ENCODE measurements around the gene TTK.
"Not testable (repeated sequence)": the region's sequence is repeated elsewhere in the genome, so short reads cannot be mapped to it uniquely, and the experiment has no call there.

The TTK gene

GRCh38 chr6:80003826-80004172, 650 bp upstream of the TTK start:
- peak in 1 of 2 experiments; percentile 78 for DNase-seq
- TF ChIP-seq POLR2A (IDR thresholded peaks at IDR 0.05; ENCODE audit: low read length), result no peak
- TF ChIP-seq GATA1 (IDR thresholded peaks at IDR 0.05; ENCODE audit: low read depth, low read length), result no peak

DNA sequence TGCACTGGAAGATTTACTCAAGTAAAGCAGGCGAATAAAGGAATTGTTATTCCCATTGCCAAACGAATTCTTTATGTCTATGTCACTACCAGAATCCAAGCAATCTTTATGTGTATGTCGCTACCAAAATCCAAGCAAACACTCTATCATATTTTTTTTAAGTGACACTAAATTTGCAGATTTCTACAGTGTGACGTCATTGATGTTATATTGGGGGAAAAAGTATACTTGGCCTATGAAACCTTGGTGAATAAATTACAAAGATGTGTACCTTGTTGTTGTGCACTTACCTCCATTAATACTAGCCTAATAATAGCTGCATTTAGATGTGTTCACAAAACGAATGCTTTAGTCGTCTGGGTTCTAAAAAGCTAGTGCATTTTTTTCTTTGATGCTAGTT, 957 bp downstream of the TTK start:
- no peak for TF ChIP-seq POLR2A (IDR thresholded peaks at IDR 0.05; ENCODE audit: low read length)
- TF ChIP-seq GATA1 (IDR thresholded peaks at IDR 0.05; ENCODE audit: low read depth, low read length), result no peak
- no peak for DNase-seq

DNA sequence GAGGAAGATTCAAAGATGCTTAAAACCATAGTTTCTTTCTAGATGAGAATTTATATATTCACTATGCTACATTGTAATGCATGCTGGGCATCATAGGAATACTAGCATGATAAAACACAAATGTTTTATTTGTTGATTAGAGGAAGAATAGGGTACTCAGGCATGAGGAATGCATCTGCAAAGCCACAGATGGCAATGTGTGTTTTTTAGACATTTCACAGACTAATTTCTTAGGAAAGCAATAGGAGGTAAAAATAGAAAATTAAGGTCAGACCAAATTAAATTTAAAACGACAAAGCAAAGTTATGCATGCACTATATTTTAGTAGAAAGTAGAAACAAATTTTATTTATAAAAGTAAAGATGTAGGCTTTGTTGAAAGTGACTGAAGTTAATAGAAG, 2.1 kb downstream of the TTK start:
- TF ChIP-seq POLR2A (IDR thresholded peaks at IDR 0.05; ENCODE audit: low read length) (no peak), GATA1 (IDR thresholded peaks at IDR 0.05; ENCODE audit: low read depth, low read length) (no peak)
- DNase-seq, result no peak

DNA sequence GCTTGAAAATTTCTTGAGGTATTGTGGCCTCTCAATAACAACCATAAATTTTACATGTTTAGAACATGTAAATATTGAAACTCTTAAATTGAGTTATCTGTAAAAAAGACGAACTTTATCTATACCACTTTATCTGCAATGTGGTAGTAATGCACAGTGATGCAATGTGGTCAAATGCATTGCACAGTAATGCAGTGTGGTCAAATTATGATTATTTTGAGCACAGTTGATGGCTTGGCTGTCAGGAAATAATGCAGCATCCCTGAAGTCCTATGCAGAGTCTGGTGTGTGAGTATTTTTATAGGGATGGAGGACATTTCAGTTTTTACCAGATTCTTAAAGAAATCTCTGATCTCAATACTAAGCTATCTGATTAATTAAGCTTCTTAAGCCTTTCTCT, 5.1 kb downstream of the TTK start:
- no peak for TF ChIP-seq POLR2A (IDR thresholded peaks at IDR 0.05; ENCODE audit: low read length)
- no peak for TF ChIP-seq GATA1 (IDR thresholded peaks at IDR 0.05; ENCODE audit: low read depth, low read length)
- DNase-seq, result no peak

DNA sequence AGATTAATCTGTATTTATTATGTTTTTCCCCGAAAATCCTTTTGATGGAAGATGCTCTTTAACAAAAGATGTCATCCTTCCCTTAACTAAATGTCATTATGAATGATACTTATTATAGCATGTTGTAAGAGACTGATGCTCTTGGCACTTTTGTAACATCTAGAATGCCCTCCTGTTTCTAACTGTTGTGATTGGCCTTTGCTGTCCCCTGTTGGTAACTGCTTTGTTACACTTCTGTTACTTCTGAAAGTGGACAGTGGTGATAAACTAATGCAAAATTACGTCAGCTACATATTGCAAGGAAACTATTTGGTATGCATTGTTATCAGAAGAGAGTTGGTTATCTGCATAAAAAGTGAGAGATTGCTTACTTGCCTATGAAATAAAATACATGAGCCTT, 5.8 kb downstream of the TTK start:
- TF ChIP-seq GATA1 (IDR thresholded peaks at IDR 0.05; ENCODE audit: low read depth, low read length) (no peak), POLR2A (IDR thresholded peaks at IDR 0.05; ENCODE audit: low read length) (no peak)
- DNase-seq, result no peak

DNA sequence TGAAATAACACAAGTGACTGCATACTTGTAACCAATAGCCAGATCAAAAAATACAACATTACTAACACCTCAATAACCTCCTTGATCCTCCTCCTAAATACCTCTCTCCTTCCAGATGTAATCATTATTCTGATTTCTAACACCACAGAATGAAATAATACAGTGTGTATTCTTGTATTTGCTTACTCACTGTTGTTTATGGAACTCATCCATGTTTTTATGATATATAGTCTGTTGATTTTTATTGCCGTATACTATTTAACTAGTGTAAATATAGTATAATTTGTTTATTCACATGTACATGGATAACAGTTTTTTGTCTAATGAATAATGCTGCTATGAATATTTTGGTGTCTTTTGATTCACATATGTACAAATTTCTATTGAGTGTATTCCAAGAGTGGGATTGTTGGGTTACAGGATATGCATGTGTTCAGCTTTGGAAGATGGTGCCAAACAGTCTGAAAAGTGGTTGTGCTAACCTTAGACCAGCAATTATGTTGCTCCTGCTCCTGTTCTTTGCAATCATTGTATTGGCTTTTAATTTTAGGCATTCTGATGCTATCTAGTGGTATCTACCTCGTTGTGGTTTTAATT, 11.5 kb downstream of the TTK start:
- TF ChIP-seq POLR2A (IDR thresholded peaks at IDR 0.05; ENCODE audit: low read length), result no peak
- DNase-seq, result no peak

GRCh38 chr6:80020381-80021120, 16.1 kb downstream of the TTK start:
- TF ChIP-seq POLR2A (IDR thresholded peaks at IDR 0.05; ENCODE audit: low read length) (no peak), GATA1 (IDR thresholded peaks at IDR 0.05; ENCODE audit: low read depth, low read length) (no peak)
- DNase-seq, result no peak

- no peak for TF ChIP-seq POLR2A (IDR thresholded peaks at IDR 0.05; ENCODE audit: low read length)
- TF ChIP-seq GATA1 (IDR thresholded peaks at IDR 0.05; ENCODE audit: low read depth, low read length), result no peak
- DNase-seq, result no peak
These were observed 16.7 kb downstream of the TTK start for GRCh38 chr6:80021131-80021530.

- TF ChIP-seq POLR2A (IDR thresholded peaks at IDR 0.05; ENCODE audit: low read length) (no peak), GATA1 (IDR thresholded peaks at IDR 0.05; ENCODE audit: low read depth, low read length) (no peak)
- DNase-seq, result no peak
These were observed 17.1 kb downstream of the TTK start for GRCh38 chr6:80021591-80021990.

DNA sequence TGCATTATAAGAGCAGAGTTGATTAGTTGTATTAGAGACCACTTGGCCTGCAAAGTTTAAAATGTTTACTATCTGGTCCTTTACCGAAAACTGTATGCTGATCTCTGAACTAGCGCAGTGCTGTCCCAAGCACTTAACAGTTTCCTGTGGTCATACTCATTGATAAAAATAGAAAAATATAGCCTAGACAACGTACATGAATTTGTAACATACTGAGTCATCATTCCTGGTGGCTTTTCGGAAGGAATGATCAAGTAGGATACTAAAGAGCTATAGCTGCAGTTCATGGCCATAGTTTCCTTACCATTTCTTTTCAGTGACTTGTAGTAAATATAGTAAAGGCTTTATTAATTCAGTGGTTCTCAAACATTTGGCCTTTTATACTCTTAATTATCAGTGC, 18.4 kb downstream of the TTK start:
- TF ChIP-seq GATA1 (IDR thresholded peaks at IDR 0.05; ENCODE audit: low read depth, low read length) (no peak), POLR2A (IDR thresholded peaks at IDR 0.05; ENCODE audit: low read length) (no peak)
- DNase-seq, result no peak

DNA sequence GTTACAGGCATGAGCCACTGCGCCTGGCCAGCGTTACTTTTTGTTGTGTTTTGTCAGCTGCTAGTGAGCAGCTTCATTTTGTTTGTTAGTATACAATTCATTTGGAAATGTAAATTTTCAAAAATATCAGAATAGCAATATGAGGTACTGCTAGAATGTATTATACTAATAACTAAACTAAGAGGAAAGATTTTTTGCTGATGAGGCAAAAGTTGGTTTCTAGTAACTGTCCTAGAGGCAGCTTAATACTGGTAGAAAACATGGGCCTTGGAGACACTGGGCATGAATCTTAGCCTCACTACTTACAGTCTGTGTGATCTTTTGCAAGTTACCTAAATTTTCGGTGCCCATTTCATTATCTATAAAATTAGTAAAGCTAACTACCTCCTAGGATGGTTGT, 24.1 kb downstream of the TTK start:
- no peak for DNase-seq
- TF ChIP-seq POLR2A (IDR thresholded peaks at IDR 0.05; ENCODE audit: low read length) (no peak), GATA1 (IDR thresholded peaks at IDR 0.05; ENCODE audit: low read depth, low read length) (no peak)

DNA sequence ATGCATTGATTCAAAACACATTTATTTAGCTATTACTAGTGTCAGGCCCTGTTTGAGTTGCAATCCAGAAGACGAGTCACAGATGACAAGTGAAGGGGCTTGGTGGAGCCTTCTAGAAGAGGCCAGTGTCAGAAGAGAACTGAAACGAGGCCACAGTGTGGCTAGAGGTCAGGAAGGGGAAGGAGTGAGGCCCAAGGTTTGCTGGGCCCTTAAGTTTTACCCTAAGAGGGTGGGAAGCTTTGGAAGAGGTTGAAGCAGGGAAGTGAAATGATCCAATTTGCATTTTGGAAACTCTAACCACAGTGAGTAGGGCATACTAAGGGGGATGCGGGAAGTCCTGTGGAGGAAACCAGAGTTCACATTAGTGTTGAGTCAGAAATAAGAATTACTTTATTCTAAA, 25.0 kb downstream of the TTK start:
- TF ChIP-seq POLR2A (IDR thresholded peaks at IDR 0.05; ENCODE audit: low read length) (no peak), GATA1 (IDR thresholded peaks at IDR 0.05; ENCODE audit: low read depth, low read length) (no peak)

DNA sequence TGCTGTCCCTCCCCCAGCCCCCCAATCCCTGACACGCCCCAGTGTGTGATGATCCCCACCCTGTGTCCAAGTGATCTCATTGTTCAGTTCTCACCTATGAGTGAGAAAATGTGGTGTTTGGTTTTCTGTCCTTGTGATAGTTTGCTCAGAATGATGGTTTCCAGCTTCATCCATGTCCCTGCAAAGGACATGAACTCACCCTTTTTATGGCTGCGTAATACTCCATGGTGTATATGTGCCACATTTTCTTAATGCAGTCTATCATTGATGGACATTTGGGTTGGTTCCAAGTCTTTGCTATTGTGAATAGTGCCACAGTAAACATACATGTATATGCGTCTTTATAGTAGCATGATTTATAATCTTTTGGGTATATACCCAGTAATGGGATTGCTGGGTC, 43.8 kb downstream of the TTK start:
- not testable (repeated sequence) for DNase-seq

More for the DNA sequence above, 25.0 kb downstream of the TTK start:
- no peak for DNase-seq

- no peak for DNase-seq
- no peak for TF ChIP-seq GATA1 (IDR thresholded peaks at IDR 0.05; ENCODE audit: low read depth, low read length)
- no peak for TF ChIP-seq POLR2A (IDR thresholded peaks at IDR 0.05; ENCODE audit: low read length)
These were observed 56.3 kb downstream of the TTK start for GRCh38 chr6:80060774-80061173.

DNA sequence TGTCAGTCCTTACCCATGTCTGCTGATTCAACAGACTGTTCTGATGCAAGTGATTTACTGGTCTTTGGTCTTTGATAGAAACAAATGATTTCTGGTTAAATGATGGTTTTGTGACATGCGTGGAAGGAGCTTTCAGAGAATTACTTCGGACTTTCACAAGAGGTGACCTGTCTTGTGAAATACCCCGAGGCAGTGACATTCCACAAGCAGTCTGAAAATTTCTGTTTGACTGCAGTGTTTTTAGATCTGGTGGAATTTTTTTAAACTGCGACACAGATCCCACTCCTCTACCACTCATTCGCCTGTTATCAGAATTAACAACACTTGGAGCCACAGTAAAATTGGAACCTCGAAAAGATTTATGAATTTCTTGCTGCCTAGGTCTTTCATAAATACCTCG, 63.7 kb downstream of the TTK start:
- not testable (repeated sequence) for DNase-seq

- not testable (repeated sequence) for DNase-seq
These were observed 66.0 kb downstream of the TTK start for GRCh38 chr6:80070431-80070830.

All from erythroblast (primary cell).